Kidney epithelial cell (primary cell): Measurements from ENCODE around the gene UNKL. TPM values are rescaled to one million over a fixed set of nuclear protein-coding genes. Genes with fewer than 3 reads are reported as not detected.

ENCODE experiments used
- DNase-seq: peaks from one replicate; pipeline ENCODE4 v3.0.0-alpha.2; 2010; ENCODE audit warnings: low read depth
- H3K27me3 ChIP-seq: 2 replicates; pipeline ENCODE4 v1.6.0; 2011; ENCODE audit warnings: low read length; ENCODE audit not compliant: control insufficient read depth, insufficient read depth
- H3K36me3 ChIP-seq: 2 replicates; pipeline ENCODE4 v1.5.1; 2011; ENCODE audit warnings: low read length; ENCODE audit not compliant: control insufficient read depth, insufficient read depth
- H3K4me3 ChIP-seq: 2 replicates; pipeline ENCODE4 v1.5.1; 2011; ENCODE audit warnings: low read depth, mild to moderate bottlenecking, control low read depth, low read length
- total RNA-seq: library from RNA; depleted of rRNA; stranded (reverse); fragments of >200 nt; gene quantifications from 2 replicates; pipeline ENCODE4 v1.2.3, GENCODE V29; 2015
- TF ChIP-seq, protein P1 (sequence below): IDR thresholded peaks from 2 replicates; pipeline ENCODE4 v1.5.1; 2011; ENCODE audit warnings: mild to moderate bottlenecking, moderate library complexity, low read length, control low read depth, inconsistent platforms; ENCODE audit not compliant: insufficient read depth, poor library complexity, severe bottlenecking

The UNKL gene
- total RNA-seq, 1 donor from 2014 or later = 19.3 TPM

DNA sequence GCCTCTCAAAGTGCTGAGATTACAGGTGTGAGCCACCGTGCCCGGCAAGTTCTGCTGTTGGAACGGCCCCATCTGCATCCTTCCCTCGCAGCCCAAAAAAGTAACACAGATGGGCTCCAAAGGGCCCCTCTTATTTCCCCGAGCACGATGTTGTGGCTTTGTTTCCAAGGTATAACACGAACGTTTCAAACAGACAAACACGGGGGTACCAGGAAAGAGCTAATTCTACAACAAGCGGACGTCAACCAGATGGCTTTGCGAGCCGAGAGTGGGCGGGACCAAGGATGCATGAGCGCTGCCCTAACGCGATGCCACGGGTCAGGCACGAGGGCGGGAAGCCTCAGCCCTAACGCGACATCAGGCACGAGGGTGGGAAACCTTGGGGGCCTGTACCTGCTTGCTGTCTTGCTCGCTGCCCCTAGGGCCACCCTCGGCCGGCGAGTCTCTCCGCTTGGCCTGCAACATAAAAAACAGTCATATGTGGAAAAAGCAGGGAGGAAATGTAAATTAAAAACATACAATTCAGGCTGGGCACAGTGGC is 24.2 kb downstream of the UNKL start:
- TF ChIP-seq, protein P1, sequence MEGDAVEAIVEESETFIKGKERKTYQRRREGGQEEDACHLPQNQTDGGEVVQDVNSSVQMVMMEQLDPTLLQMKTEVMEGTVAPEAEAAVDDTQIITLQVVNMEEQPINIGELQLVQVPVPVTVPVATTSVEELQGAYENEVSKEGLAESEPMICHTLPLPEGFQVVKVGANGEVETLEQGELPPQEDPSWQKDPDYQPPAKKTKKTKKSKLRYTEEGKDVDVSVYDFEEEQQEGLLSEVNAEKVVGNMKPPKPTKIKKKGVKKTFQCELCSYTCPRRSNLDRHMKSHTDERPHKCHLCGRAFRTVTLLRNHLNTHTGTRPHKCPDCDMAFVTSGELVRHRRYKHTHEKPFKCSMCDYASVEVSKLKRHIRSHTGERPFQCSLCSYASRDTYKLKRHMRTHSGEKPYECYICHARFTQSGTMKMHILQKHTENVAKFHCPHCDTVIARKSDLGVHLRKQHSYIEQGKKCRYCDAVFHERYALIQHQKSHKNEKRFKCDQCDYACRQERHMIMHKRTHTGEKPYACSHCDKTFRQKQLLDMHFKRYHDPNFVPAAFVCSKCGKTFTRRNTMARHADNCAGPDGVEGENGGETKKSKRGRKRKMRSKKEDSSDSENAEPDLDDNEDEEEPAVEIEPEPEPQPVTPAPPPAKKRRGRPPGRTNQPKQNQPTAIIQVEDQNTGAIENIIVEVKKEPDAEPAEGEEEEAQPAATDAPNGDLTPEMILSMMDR = no peak
- Histone ChIP-seq H3K27me3 (no peaks in the 10 kb centered on the region), H3K36me3 (no peaks in the 10 kb centered on the region), H3K4me3 (no peak overlapping the region)
- DNase-seq = no peak

- H3K4me3 ChIP-seq = no peak overlapping the region
- no peaks in the 10 kb centered on the region for H3K27me3 ChIP-seq
- no peaks in the 10 kb centered on the region for H3K36me3 ChIP-seq
- TF ChIP-seq, protein P1 = no peak
- no peak for DNase-seq
These were observed 24.7 kb downstream of the UNKL start for GRCh38 chr16:1389762-1390161.

DNA sequence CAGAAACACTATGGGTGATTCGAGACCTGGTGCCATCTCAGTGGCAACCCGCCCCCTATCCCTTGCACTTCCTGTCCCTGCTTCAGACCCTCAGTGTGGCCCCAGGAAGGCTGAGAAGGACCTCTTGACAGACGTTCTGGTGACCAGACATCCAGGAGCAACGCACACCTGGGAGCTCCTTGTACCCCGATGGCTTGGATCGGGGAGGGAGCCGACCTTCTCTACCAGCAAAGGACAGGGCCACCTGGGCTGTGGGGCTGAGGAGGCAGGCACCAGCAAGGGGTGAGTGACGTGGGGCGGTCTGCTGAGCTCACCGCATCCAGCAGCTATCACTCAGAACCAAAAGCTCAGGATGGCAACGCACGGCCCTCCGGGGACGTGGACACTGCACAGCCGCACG is 27.2 kb downstream of the UNKL start:
- H3K36me3 ChIP-seq = no peaks in the 10 kb centered on the region
- no peaks in the 10 kb centered on the region for H3K27me3 ChIP-seq
- TF ChIP-seq, protein P1 = no peak
- no peak overlapping the region for H3K4me3 ChIP-seq
- no peak for DNase-seq

DNA sequence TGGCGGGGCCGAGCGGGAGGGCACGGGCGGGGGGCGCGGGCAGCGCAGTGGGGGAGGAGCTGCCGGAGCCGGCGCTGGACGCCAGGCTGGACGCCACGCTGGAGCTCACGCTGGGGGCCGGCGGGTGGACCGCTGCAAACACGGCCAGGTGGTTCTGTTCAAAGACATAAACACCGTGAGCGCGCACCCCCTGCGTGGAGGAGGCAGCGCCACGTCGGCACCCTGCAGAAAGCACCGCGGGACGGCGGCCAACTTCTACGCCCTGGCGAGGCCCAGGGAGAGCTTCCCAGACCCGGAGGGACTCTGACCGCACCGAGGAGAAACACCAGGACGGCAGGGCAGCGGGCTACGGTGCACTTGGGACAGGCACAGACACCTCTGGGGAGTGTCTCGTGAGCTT is 29.3 kb downstream of the UNKL start:
- no peak for DNase-seq
- Histone ChIP-seq H3K4me3 (no peak overlapping the region), H3K36me3 (no peaks in the 10 kb centered on the region), H3K27me3 (no peaks in the 10 kb centered on the region)
- TF ChIP-seq, protein P1 = no peak

- TF ChIP-seq, protein P1 = no peak
- no peaks in the 10 kb centered on the region for H3K36me3 ChIP-seq
- H3K4me3 ChIP-seq = no peak overlapping the region
- H3K27me3 ChIP-seq = no peaks in the 10 kb centered on the region
- no peak for DNase-seq
These were observed 30.9 kb downstream of the UNKL start for GRCh38 chr16:1383556-1383955.
